Neural progenitor cell (in vitro differentiated cells): ENCODE measurements around the gene BCAS3. TPM values are rescaled to one million over a fixed set of nuclear protein-coding genes. Genes with fewer than 3 reads are reported as not detected.
A peak's percentile ranks its signal among the peaks of the same experiment; 100 is the strongest.

Experiments used
- DNase-seq: peaks from one replicate; pipeline ENCODE4 v3.0.0-alpha.2; 2016; ENCODE audit warnings: low spot score
- H2AFZ ChIP-seq: fragments of 200-600 bp; sonication (generic); replicated peaks from 2 replicates; pipeline ENCODE4 v1.6.1; 2016; ENCODE audit warnings: antibody characterized with exemption
- H3F3A ChIP-seq: fragments of 200-600 bp; sonication (generic); 2 replicates; pipeline ENCODE4 v1.6.1; 2016; ENCODE audit warnings: antibody characterized with exemption, low read depth
- H3K27ac ChIP-seq: fragments of 200-600 bp; sonication (generic); 2 replicates; pipeline ENCODE4 v1.5.1; 2016; ENCODE audit warnings: mild to moderate bottlenecking
- H3K27me3 ChIP-seq: fragments of 200-600 bp; sonication (generic); 2 replicates; pipeline ENCODE4 v1.6.1; 2016; ENCODE audit warnings: mild to moderate bottlenecking, moderate library complexity
- H3K36me3 ChIP-seq: fragments of 200-600 bp; sonication (generic); 2 replicates; pipeline ENCODE4 v1.5.1; 2016
- H3K4me1 ChIP-seq: fragments of 200-600 bp; sonication (generic); 2 replicates; pipeline ENCODE4 v1.6.1; 2016; ENCODE audit warnings: mixed run types
- H3K4me2 ChIP-seq: fragments of 200-600 bp; sonication (generic); 2 replicates; pipeline ENCODE4 v1.6.1; 2016
- H3K4me3 ChIP-seq: fragments of 200-600 bp; sonication (generic); 2 replicates; pipeline ENCODE4 v1.5.1; 2016
- H3K79me2 ChIP-seq: fragments of 200-600 bp; sonication (generic); 2 replicates; pipeline ENCODE4 v1.6.1; 2016; ENCODE audit warnings: low read depth
- H3K9ac ChIP-seq: fragments of 200-600 bp; sonication (generic); 2 replicates; pipeline ENCODE4 v1.6.1; 2016
- H3K9me3 ChIP-seq: fragments of 200-600 bp; sonication (generic); 2 replicates; pipeline ENCODE4 v1.5.1; 2016; ENCODE audit warnings: low read depth
- H4K20me1 ChIP-seq: fragments of 200-600 bp; sonication (generic); 2 replicates; pipeline ENCODE4 v1.6.1; 2016; ENCODE audit warnings: low read depth
- H3K27ac Mint-ChIP-seq: 3 replicates; pipeline ENCODE4 v1.8.0; 2021; ENCODE audit warnings: mixed read lengths
- H3K27me3 Mint-ChIP-seq: 2 replicates; pipeline ENCODE4 v1.8.0; 2022; ENCODE audit warnings: low read depth, mild to moderate bottlenecking, inconsistent platforms, moderate library complexity, mixed read lengths; ENCODE audit not compliant: insufficient read depth
- H3K36me3 Mint-ChIP-seq: 3 replicates; pipeline ENCODE4 v1.8.0; 2021; ENCODE audit warnings: mixed read lengths
- H3K4me1 Mint-ChIP-seq: 3 replicates; pipeline ENCODE4 v1.8.0; 2021; ENCODE audit warnings: mixed read lengths
- H3K4me3 Mint-ChIP-seq: 3 replicates; pipeline ENCODE4 v1.8.0; 2021; ENCODE audit warnings: mild to moderate bottlenecking, moderate library complexity, mixed read lengths
- H3K9me3 Mint-ChIP-seq: 3 replicates; pipeline ENCODE4 v1.8.0; 2020; ENCODE audit warnings: mixed read lengths
- EZH2 ChIP-seq: fragments of 200-600 bp; sonication (generic); IDR thresholded peaks from 2 replicates; pipeline ENCODE4 v1.6.1; 2017; ENCODE audit warnings: antibody characterized with exemption, mild to moderate bottlenecking, moderate library complexity
- EZH2phosphoT487 ChIP-seq: fragments of 200-600 bp; sonication (generic); IDR thresholded peaks from 2 replicates; pipeline ENCODE4 v1.6.1; 2017; ENCODE audit warnings: antibody characterized with exemption
- total RNA-seq: library from RNA; depleted of rRNA; stranded (reverse); fragments of >200 nt; gene quantifications from 2 replicates; pipeline ENCODE4 v1.2.3, GENCODE V29; 2015; ENCODE audit warnings: low replicate concordance
- TF ChIP-seq, protein P1 (sequence below): fragments of 200-600 bp; sonication (generic); IDR thresholded peaks from 2 replicates; pipeline ENCODE4 v1.5.1; 2017; ENCODE audit warnings: antibody characterized with exemption, mild to moderate bottlenecking

BCAS3 gene
- total RNA-seq, 1 donor from 2014 or later, result 60.9 TPM

DNA sequence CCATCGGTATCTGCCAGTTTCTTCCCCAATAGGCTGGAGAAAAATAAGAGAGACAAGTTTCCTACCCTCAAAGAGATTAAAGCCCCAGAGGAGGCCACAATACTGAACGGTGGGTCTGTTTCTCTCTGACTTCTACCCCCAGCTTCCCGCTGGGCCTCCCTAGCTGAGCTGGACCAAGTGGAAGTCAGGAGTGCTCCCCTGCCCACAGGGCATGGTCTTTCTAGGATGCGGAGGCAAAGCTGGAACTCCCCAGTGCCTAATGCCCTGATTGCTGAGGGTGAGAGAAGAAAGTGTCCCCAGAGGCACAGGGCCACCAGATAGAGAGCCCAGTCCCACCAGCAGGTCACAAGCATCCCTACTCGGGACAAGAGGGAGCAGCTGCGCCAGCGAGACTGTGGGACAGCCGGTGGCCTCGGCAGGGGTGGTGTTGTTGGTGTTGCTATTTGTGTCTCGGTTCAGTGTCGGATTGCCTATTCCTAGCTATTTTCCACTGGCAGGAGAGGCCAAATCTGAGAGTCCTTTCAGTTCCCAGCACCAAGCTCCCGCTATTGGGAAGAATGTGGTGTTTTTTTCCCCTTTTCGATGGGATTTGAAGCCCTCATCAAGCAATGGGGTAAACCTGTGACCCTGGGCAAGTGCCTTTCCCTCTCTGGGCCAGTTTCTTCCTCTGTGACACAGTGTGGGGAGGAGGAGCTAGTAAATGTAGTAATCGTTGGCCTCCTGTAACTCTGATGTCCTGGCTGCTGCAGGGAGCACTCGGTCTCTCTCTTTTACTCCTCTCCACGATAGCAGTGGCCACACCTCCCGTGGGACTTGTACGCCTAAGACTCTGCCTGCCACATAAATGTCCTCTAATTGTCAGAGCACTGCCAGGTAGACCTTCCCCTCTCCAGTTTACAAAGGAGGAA is 699.5 kb downstream of the BCAS3 start:
- Histone ChIP-seq H3K27ac (no peak overlapping the region), H3K4me1 (peaks cover 5% of the 10 kb centered on the region), H2AFZ (no peak overlapping the region), H3K27me3 (no peaks in the 10 kb centered on the region), H3K4me3 (no peak overlapping the region), H3K4me2 (no peak overlapping the region), H4K20me1 (no peaks in the 10 kb centered on the region), H3K79me2 (no peaks in the 10 kb centered on the region), H3K9ac (no peak overlapping the region), H3F3A (no peaks in the 10 kb centered on the region), H3K36me3 (no peaks in the 10 kb centered on the region), H3K9me3 (no peaks in the 10 kb centered on the region)
- Mint-ChIP-seq H3K27ac (peak overlapping the region; percentile 38), H3K4me3 (no peak overlapping the region), H3K36me3 (peaks cover 2% of the 10 kb centered on the region), H3K27me3 (peaks cover 10% of the 10 kb centered on the region), H3K4me1 (peaks cover 20% of the 10 kb centered on the region), H3K9me3 (no peaks in the 10 kb centered on the region)
- TF ChIP-seq, protein P1, sequence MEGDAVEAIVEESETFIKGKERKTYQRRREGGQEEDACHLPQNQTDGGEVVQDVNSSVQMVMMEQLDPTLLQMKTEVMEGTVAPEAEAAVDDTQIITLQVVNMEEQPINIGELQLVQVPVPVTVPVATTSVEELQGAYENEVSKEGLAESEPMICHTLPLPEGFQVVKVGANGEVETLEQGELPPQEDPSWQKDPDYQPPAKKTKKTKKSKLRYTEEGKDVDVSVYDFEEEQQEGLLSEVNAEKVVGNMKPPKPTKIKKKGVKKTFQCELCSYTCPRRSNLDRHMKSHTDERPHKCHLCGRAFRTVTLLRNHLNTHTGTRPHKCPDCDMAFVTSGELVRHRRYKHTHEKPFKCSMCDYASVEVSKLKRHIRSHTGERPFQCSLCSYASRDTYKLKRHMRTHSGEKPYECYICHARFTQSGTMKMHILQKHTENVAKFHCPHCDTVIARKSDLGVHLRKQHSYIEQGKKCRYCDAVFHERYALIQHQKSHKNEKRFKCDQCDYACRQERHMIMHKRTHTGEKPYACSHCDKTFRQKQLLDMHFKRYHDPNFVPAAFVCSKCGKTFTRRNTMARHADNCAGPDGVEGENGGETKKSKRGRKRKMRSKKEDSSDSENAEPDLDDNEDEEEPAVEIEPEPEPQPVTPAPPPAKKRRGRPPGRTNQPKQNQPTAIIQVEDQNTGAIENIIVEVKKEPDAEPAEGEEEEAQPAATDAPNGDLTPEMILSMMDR, result no peak
- no peak for TF ChIP-seq EZH2phosphoT487
- TF ChIP-seq EZH2, result no peak
- no peak for DNase-seq

DNA sequence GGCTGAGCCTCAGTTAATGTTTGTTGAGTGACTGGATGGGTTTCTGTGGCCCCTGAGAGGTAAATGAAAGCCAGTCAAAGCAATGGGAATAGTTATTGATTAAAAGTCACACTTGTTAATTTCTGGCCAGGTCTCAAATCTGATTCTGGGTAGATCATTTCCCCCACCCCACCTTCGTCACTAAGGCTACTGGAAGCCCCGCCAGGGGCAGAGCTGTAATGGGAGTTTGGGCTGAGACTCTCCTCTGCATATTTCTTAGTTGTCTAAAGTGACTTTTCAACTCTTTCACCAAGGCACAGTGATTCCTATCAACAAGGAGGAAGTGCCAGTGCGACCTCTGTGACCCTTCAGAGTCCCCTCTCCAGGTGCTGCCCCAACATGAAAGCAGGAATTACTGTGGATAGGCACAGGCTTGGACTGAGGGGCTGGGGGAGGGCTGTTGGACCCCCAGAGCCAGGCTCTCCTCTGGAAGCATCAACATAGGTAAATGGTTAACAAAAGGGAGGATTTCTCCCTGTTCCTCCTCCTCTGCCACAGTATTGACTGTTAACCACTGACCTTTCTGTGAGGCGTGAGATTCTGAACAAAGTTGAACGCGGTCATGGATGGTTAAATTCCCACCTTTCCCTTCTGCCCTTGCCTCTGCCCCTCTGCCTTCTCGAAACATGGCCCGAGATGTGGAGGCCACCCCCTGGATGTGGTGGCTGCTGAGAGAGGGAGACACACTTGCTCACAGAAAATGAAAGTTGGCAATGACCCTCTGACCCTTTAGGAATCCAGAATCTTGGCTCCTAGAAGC is 701.2 kb downstream of the BCAS3 start:
- Histone ChIP-seq H3F3A (no peaks in the 10 kb centered on the region), H3K9me3 (no peaks in the 10 kb centered on the region), H4K20me1 (no peaks in the 10 kb centered on the region), H3K27ac (no peak overlapping the region), H2AFZ (no peak overlapping the region), H3K79me2 (no peaks in the 10 kb centered on the region), H3K9ac (no peak overlapping the region), H3K4me1 (peaks cover 5% of the 10 kb centered on the region), H3K4me2 (no peak overlapping the region), H3K36me3 (no peaks in the 10 kb centered on the region), H3K4me3 (no peak overlapping the region), H3K27me3 (no peaks in the 10 kb centered on the region)
- H3K4me1 Mint-ChIP-seq, result peaks cover 24% of the 10 kb centered on the region
- peaks cover 2% of the 10 kb centered on the region for H3K36me3 Mint-ChIP-seq
- H3K4me3 Mint-ChIP-seq, result no peak overlapping the region
- H3K27me3 Mint-ChIP-seq, result peaks cover 20% of the 10 kb centered on the region
- DNase-seq, result no peak
- no peaks in the 10 kb centered on the region for H3K9me3 Mint-ChIP-seq
- no peak for TF ChIP-seq EZH2phosphoT487
- TF ChIP-seq, protein P1, result no peak
- no peak for TF ChIP-seq EZH2
- no peak overlapping the region for H3K27ac Mint-ChIP-seq

DNA sequence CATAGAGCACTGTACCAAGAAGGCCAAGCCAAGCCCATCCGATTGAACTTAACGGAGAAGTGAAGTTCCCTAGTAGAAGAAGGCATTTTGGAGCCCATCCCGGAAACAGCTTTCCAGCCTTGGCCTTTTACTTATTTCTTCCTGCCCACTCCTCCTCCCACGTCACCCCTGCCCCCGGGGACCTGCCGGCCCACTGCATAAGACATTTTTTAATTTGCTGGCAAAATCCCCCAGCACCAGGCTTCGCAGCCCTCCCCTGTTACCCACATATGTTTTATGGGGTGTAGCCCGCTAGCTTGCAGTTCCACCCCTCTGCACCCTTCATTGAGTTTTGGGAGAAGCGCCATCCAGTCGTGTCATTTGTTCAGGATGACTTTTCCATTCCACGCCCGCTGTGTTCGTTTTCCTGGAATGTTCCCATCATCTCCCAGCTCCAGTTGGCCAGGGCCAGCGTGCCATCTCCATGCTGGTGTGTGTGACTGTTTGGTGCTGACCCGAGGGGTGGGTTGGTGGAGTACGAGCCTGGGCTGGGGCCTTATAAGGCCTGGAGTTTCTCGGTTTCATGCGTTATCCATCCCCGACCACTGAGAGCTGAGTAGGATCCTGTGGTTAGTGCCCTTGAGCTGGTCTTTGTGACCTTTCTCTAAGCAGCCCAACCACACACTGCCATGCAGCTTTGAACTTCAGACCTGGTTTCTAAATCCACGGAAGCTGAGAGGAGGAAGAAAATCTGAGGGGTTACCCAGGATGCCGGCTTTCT is 702.0 kb downstream of the BCAS3 start:
- no peak overlapping the region for H3K4me2 ChIP-seq
- no peaks in the 10 kb centered on the region for H3K27me3 ChIP-seq
- no peaks in the 10 kb centered on the region for H3K79me2 ChIP-seq
- no peaks in the 10 kb centered on the region for H3K9me3 ChIP-seq
- Mint-ChIP-seq H3K9me3 (no peaks in the 10 kb centered on the region), H3K4me1 (peaks cover 24% of the 10 kb centered on the region), H3K27me3 (peaks cover 20% of the 10 kb centered on the region), H3K4me3 (no peak overlapping the region), H3K27ac (no peak overlapping the region), H3K36me3 (peaks cover 2% of the 10 kb centered on the region)
- peaks cover 5% of the 10 kb centered on the region for H3K4me1 ChIP-seq
- no peaks in the 10 kb centered on the region for H3K36me3 ChIP-seq
- H2AFZ ChIP-seq, result no peak overlapping the region
- H3F3A ChIP-seq, result no peaks in the 10 kb centered on the region
- H3K27ac ChIP-seq, result no peak overlapping the region
- TF ChIP-seq, protein P1, result no peak
- TF ChIP-seq EZH2phosphoT487, result no peak
- TF ChIP-seq EZH2, result no peak
- H3K9ac ChIP-seq, result no peak overlapping the region
- H3K4me3 ChIP-seq, result no peak overlapping the region
- DNase-seq, result no peak
- no peaks in the 10 kb centered on the region for H4K20me1 ChIP-seq
